Stimulated activated CD4-positive, alpha-beta T cell treated with anti-CD3 and anti-CD28 coated beads, Interleukin-2, amount 100 ng/mL, for 24 hours (primary cell): Measurements from ENCODE around the gene UBA7.
"Not testable (repeated sequence)": the region's sequence is repeated elsewhere in the genome, so short reads cannot be mapped to it uniquely, and the experiment has no call there.

Experiments
- DNase-seq, 2 donors: peaks; one replicate each; pipeline ENCODE4 v3.0.0-alpha.2; 2020

Gene UBA7

DNA sequence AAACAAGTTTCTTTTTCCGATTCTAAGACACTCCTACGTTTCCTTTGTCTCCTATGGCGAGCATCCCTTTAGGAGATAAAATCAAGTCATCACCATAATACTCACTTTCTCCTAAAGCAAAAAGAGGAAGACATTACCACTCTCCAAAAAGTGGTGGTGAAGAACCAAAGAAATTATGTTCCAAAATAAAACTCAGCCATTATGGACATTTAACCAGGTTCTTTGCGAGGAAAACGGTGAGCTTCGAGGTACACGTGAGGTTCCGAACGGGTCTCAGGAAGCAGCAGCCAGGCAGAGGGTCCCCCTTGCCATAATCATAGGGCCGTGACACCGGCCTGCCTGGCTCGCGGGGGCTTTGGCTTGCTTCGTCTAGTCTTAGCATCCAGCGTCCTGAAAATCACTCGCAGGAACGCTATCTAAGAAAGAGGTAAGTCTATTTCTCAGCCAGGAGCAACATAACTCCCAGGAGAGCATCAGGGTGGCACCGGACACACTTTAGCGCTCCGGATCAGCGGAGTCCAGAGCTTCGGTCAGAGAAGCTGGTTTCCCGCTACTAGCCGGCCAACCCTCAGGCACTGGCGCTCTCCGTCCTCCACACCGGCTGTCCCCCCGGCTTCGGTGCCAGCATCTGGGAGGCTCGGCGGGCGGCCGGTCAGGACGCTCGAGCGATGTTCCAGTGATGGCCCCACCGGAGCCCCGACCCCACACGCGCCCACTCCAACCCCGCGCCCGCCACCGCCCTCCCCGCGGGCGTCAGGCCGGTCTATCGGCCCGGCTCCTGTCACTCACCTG lies 28.0 kb downstream of the UBA7 start:
- peak in 1 of 2 donors; percentile 36 for DNase-seq

- DNase-seq = not testable (repeated sequence)
Observed at GRCh38 chr3:49782277-49782676, 31.5 kb downstream of the UBA7 start.

- DNase-seq = no peak
Observed at GRCh38 chr3:49781415-49782199, 32.1 kb downstream of the UBA7 start.

GRCh38 chr3:49780975-49781365 lies 32.8 kb downstream of the UBA7 start:
- not testable (repeated sequence) for DNase-seq

- DNase-seq = no peak
Observed at GRCh38 chr3:49780080-49780974, 33.4 kb downstream of the UBA7 start.

DNA sequence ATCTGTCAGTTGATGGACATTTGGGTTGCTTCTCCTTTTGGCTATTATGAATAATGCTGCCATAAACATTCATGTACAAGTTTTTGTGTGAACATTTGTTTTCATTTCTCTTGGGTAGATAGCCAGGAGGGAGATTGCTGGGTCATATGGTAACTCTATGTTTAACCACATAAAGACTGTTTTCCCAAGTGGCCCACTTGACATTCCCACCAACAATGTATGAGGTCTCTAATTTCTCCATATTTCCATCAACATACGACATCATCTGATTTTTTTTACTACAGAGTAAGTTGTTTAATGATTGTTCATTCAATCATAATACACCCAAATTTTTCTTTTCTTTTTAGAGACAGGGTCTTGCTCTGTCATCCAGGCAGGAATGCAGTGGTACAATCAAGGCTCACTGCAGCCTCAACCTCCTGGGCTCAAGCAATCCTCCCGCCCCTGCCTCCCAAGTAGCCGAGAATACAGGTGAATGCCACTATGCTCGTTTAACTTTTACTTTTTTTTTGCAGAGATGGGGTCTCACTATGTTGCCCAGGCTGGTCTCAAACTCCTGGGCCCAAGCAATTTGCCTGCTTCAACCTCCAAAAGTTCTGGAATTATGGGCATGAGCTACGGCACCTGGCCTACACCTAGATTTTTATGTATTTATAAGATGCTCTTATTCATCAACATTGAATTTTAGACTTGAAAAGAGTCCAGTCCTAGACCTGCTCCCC lies 34.2 kb downstream of the UBA7 start:
- DNase-seq = no peak

DNA sequence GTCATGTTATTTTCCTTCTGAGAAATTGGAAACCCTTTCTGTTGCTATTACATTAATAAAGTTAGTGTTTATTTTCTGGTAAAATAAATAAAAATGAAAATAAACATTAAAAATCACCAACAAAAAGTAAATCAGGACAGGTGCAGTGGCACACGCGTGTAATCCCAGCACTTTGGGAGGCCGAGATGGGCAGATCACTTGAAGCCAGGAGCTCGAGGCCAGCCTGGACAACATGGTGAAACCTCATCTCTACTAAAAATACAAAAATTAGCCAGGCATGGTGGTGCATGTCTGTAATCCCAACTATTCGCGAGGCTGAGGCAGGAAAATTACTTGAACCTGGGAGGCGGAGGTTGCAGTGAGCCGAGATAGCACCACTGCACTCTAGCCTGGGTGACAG lies 37.7 kb downstream of the UBA7 start:
- DNase-seq = not testable (repeated sequence)

DNA sequence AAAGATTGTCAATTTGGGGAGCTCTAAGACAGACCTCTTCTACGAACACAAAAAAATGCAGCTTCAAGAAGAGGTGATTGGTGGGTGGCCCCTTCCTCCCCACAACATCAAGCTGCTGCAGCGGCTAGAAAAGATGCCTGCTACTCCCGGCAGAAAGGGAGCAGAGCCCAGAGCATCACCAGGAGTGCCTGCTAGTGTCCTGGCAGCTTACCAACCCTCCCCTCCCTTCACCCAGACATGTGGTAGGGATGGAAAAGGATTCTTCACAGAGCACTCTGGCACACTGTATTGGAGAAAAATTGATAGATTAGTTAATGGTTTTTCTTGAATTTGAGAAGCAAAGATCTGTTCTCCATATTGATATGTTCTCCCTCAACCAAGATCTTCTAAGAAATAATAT lies 38.2 kb downstream of the UBA7 start:
- no peak for DNase-seq

DNA sequence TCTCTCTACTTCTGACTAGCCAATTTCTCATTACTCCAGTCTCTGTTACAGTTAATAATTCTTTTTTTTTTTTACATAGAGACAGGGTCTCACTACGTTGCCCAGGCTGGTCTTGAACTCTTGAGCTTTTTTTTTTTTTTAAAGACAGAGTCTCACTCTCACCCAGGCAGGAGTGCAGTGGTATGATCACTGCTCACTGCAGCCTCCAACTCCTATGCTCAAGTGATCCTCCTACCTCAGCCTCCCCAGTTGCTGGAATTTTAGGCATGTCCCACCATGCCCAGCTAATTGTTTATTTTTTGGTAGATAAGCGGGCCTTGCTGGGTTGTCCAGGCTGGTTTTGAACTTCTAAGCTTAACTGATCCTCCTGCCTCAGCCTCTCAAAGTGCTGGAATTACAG lies 41.0 kb downstream of the UBA7 start:
- no peak for DNase-seq

- no peak for DNase-seq
Observed at GRCh38 chr3:49771340-49771938, 42.3 kb downstream of the UBA7 start.

DNA sequence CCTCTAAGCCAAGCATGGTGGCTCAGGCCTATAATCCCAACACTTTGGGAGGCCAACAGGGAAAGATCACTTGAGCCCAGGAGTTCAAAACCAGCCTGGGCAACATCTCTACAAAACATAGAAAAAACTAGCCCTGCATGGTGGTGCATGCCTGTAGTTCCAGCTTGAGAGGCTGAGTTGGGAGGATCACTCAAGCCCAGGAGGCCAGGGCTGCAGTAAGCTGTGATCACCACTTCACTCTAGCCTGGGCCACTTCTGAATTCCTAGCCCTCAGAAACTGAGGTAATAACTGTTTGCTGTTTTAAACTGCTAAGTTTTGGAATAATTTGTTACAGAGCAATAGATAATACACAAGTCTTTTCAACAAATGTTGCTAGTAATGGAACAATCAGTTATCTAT lies 43.8 kb downstream of the UBA7 start:
- no peak for DNase-seq

DNA sequence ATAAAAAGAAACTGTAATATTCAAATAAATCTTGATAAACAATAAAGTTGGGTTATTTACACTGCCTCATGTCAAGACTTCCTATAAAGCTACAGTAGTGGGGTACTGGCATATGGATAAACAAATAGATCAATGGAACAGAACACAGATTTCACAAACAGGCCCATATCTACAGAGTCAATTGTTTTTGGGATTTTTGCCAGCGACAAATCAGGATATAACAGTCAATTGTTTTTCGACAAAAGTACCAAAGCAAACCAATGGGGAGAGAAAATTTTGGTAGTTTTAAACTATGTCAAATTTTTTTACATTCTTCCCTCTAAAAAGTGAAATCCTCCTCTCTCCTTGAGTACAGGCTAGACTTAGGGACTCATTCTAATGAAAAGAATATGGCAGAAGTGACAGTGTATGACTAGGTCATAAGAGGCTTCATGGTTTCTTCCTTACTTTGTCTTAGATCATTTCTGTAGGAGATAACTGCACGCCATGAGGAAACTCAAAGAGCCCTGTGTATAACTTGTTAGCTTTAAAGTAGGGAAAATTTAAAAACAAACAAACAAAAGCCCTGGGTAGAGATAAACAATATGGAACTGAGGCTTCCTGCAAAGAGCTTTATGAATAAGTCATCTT lies 44.4 kb downstream of the UBA7 start:
- DNase-seq = no peak

- DNase-seq = no peak
Observed at GRCh38 chr3:49763981-49764380, 49.8 kb downstream of the UBA7 start.

DNA sequence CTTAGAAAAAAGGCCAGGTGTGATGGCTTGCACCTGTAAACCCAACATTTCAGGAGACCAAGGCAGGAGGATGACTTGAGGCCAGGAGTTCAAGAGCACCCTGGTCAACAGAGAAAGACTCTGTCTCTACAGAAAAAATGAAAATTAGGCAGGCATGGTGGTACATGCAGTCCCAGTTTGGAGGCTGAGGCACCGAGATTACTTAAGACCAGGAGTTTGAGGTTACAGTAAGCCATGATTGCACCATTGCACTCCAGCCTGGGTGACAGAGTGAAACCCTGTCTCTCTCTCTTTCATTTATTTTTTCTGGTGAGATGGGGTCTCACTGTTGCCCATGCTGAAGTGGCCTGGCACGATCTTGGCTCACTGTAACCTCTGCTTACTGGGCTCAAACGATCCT lies 52.1 kb downstream of the UBA7 start:
- DNase-seq = no peak

- DNase-seq = no peak
Observed at GRCh38 chr3:49759226-49759625, 54.5 kb downstream of the UBA7 start.

DNA sequence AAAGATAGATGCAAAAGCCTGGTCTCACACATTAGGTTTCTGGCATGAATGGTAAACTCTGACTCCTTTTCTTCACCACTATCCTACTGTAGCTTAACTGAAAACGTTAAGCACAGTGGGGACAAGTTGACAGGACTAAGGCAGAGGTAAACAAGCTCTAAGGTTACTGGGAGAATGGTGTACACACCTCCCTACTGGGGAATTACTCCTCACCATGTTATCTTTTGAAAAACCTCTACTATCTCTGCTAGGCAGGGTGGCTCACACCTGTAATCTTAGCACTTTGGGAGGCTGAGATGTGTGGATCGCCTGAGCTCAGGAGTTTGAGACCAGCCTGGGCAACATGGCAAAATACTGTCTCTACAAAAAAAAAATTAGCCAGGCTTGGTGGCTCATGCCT lies 56.6 kb downstream of the UBA7 start:
- DNase-seq = no peak

GRCh38 chr3:49756036-49756435 lies 57.7 kb downstream of the UBA7 start:
- DNase-seq = no peak
